ENCODE data around the gene SCTR.

SCTR gene

GRCh38 chr2:119511989-119512388 is 12.3 kb downstream of the SCTR start:
- no peak overlapping the region for H3K9ac ChIP-seq (ENCODE audit: low read depth, low read length)
- no peaks in the 10 kb centered on the region for H3K4me1 ChIP-seq (ENCODE audit: control insufficient read depth, insufficient read depth, low read length)
- no peak overlapping the region for H3K27ac ChIP-seq (ENCODE audit: low read depth, low read length)
- no peaks in the 10 kb centered on the region for H3K27me3 ChIP-seq (ENCODE audit: control insufficient read depth, insufficient read depth, low read length)
- H3K9me3 ChIP-seq (ENCODE audit: control insufficient read depth, insufficient read depth, low read length): no peaks in the 10 kb centered on the region
- no peak overlapping the region for H3K4me3 ChIP-seq (ENCODE audit: low read depth, low read length)
- no peaks in the 10 kb centered on the region for H3K36me3 ChIP-seq (ENCODE audit: control insufficient read depth, insufficient read depth, low read length)

DNA sequence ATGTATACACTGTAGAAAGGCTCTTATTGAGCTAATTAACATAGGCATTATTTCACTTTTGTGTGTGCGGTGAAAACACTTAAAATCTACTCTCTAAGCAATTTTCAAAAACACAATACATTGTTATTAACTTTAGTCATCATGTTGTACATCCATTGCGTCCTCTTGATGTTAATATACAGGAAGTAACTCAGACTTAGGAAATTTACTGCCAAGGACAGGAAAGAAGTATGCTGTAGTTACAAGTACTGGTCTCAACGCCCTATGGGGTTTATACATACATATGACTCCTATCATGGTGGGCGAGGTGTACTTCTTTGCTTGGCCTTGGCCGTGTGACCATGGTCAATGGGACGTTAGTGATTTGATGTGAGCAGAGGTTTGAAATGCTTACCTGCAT is 15.5 kb downstream of the SCTR start:
- Histone ChIP-seq H3K4me3 (ENCODE audit: low read depth, low read length) (no peak overlapping the region), H3K27ac (ENCODE audit: low read depth, low read length) (no peak overlapping the region), H3K4me1 (ENCODE audit: control insufficient read depth, insufficient read depth, low read length) (no peaks in the 10 kb centered on the region), H3K27me3 (ENCODE audit: control insufficient read depth, insufficient read depth, low read length) (no peaks in the 10 kb centered on the region), H3K36me3 (ENCODE audit: control insufficient read depth, insufficient read depth, low read length) (no peaks in the 10 kb centered on the region), H3K9me3 (ENCODE audit: control insufficient read depth, insufficient read depth, low read length) (no peaks in the 10 kb centered on the region), H3K9ac (ENCODE audit: low read depth, low read length) (no peak overlapping the region)

- Histone ChIP-seq H3K4me1 (ENCODE audit: control insufficient read depth, insufficient read depth, low read length) (peaks cover 8% of the 10 kb centered on the region; the same call in 1 of the 2 replicates), H3K27ac (ENCODE audit: low read depth, low read length) (no peak overlapping the region), H3K36me3 (ENCODE audit: control insufficient read depth, insufficient read depth, low read length) (no peaks in the 10 kb centered on the region), H3K9me3 (ENCODE audit: control insufficient read depth, insufficient read depth, low read length) (peaks cover 11% of the 10 kb centered on the region; the same call in 1 of the 2 replicates), H3K4me3 (ENCODE audit: low read depth, low read length) (no peak overlapping the region), H3K9ac (ENCODE audit: low read depth, low read length) (no peak overlapping the region), H3K27me3 (ENCODE audit: control insufficient read depth, insufficient read depth, low read length) (no peaks in the 10 kb centered on the region)
Observed at GRCh38 chr2:119496682-119497081, 27.6 kb downstream of the SCTR start.

DNA sequence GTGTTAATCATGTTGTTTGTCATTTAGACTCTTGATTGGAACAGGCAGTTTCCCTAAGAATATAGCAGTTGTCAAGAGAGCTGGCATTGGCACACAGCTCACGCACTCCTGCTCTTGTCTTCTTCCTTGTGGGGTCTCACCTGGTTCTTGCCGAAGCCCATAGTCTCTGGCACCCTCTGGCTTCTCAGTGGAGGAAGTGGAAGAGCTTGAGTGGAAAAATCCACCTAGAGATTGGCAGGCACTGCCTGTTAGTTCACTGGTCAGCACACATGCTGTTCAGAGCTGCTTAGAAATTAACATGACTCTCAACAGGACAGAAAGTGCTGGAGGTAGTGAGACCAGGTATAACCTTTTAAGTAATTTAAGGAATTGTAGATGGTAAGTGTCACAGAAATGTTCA is 28.3 kb downstream of the SCTR start:
- no peak overlapping the region for H3K27ac ChIP-seq (ENCODE audit: low read depth, low read length)
- H3K36me3 ChIP-seq (ENCODE audit: control insufficient read depth, insufficient read depth, low read length): no peaks in the 10 kb centered on the region
- H3K9me3 ChIP-seq (ENCODE audit: control insufficient read depth, insufficient read depth, low read length): peaks cover 11% of the 10 kb centered on the region; the same call in 1 of the 2 replicates
- H3K4me3 ChIP-seq (ENCODE audit: low read depth, low read length): no peak overlapping the region
- H3K4me1 ChIP-seq (ENCODE audit: control insufficient read depth, insufficient read depth, low read length): peaks cover 8% of the 10 kb centered on the region; the same call in 1 of the 2 replicates
- no peak overlapping the region for H3K9ac ChIP-seq (ENCODE audit: low read depth, low read length)
- no peaks in the 10 kb centered on the region for H3K27me3 ChIP-seq (ENCODE audit: control insufficient read depth, insufficient read depth, low read length)

DNA sequence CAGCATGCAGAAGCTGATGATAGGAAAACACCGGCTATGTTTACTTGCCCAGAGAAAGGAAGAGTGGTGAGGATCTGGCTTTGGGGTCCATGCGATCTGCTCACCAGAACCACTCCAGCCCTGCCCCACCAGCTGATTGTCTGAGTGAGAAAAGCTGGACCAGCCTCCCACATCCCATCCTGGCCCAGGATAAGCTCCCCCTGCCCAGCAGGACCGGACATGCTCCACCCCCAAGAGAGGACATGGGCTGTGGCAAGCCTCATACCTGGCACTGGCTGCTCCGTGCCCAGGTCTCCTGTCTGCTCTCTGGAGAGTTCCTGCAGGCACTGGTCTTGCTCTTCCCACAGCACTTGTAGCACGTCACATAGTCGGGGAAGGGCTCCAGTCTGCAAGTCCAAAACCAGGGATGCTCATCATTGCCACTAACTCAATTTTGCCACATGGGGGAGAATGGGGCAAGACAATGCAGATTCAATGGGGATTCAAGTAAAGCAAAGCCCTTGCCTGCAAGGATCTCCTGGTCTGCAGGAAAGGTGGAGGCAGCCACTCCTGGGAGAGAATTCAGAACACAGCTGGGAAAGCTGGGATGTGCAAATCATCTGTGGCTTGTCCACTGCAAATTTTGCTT is 30.0 kb downstream of the SCTR start:
- H3K9me3 ChIP-seq (ENCODE audit: control insufficient read depth, insufficient read depth, low read length): no peaks in the 10 kb centered on the region
- no peak overlapping the region for H3K4me3 ChIP-seq (ENCODE audit: low read depth, low read length)
- peaks cover 8% of the 10 kb centered on the region; the same call in 1 of the 2 replicates for H3K4me1 ChIP-seq (ENCODE audit: control insufficient read depth, insufficient read depth, low read length)
- H3K36me3 ChIP-seq (ENCODE audit: control insufficient read depth, insufficient read depth, low read length): no peaks in the 10 kb centered on the region
- H3K27me3 ChIP-seq (ENCODE audit: control insufficient read depth, insufficient read depth, low read length): no peaks in the 10 kb centered on the region
- H3K9ac ChIP-seq (ENCODE audit: low read depth, low read length): no peak overlapping the region
- no peak overlapping the region for H3K27ac ChIP-seq (ENCODE audit: low read depth, low read length)

GRCh38 chr2:119491776-119492525 is 32.3 kb downstream of the SCTR start:
- H3K36me3 ChIP-seq (ENCODE audit: control insufficient read depth, insufficient read depth, low read length): no peaks in the 10 kb centered on the region
- H3K4me1 ChIP-seq (ENCODE audit: control insufficient read depth, insufficient read depth, low read length): peaks cover 13% of the 10 kb centered on the region; the same call in 1 of the 2 replicates
- H3K4me3 ChIP-seq (ENCODE audit: low read depth, low read length): no peak overlapping the region
- H3K9ac ChIP-seq (ENCODE audit: low read depth, low read length): no peak overlapping the region
- H3K27me3 ChIP-seq (ENCODE audit: control insufficient read depth, insufficient read depth, low read length): no peaks in the 10 kb centered on the region
- H3K9me3 ChIP-seq (ENCODE audit: control insufficient read depth, insufficient read depth, low read length): no peaks in the 10 kb centered on the region
- H3K27ac ChIP-seq (ENCODE audit: low read depth, low read length): peak overlapping the region; percentile 73

DNA sequence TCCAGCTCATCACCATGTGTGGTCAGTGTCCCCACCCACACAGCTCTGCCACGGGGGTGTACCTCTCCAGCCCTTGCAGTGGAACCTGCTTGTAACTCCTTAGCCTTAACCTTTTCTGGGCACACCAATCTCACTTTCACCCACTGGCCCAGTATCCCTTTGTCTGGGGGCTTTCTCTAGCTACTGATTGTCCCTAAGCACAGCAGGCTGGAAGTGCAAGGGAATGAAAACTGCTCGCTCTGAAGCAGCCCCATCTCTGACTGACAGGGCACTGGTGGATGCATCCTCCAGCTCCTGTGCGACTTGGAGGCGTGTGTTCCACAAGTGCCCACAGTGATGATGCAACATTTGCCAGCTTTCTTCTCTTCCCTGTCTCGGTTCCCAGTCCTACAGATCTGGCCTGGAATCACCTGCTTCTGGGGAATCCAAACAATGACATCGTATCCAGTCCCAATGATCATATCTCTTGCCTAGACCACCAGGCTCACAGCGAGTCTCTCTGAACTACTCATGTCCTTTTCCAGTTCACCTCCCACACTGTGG is 33.6 kb downstream of the SCTR start:
- H3K9ac ChIP-seq (ENCODE audit: low read depth, low read length): no peak overlapping the region
- peaks cover 13% of the 10 kb centered on the region; the same call in 1 of the 2 replicates for H3K4me1 ChIP-seq (ENCODE audit: control insufficient read depth, insufficient read depth, low read length)
- no peaks in the 10 kb centered on the region for H3K27me3 ChIP-seq (ENCODE audit: control insufficient read depth, insufficient read depth, low read length)

DNA sequence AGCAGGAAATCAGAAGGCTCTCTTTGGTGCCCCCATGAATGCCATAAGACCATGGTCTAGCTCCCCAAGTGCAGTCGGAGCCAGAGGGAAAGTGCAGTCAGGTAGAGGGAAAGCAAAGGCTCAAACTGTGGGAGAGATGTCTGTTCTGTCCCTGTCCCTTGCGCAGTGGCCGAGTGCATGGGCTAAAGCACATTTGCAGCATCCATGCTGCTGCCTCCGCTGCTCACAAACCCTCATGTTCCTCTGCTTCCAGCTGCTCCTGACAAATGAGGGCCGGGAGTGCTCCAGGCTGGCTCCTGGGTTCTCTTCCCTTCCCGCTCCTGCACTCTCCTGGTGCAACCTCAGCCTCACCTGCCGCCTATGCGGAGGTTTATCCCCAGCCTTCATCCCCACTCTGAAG is 34.2 kb downstream of the SCTR start:
- no peak overlapping the region for H3K27ac ChIP-seq (ENCODE audit: low read depth, low read length)
- H3K9me3 ChIP-seq (ENCODE audit: control insufficient read depth, insufficient read depth, low read length): no peaks in the 10 kb centered on the region
- H3K4me3 ChIP-seq (ENCODE audit: low read depth, low read length): no peak overlapping the region
- H3K27me3 ChIP-seq (ENCODE audit: control insufficient read depth, insufficient read depth, low read length): no peaks in the 10 kb centered on the region
- H3K4me1 ChIP-seq (ENCODE audit: control insufficient read depth, insufficient read depth, low read length): peaks cover 13% of the 10 kb centered on the region; the same call in 1 of the 2 replicates
- no peaks in the 10 kb centered on the region for H3K36me3 ChIP-seq (ENCODE audit: control insufficient read depth, insufficient read depth, low read length)
- no peak overlapping the region for H3K9ac ChIP-seq (ENCODE audit: low read depth, low read length)

More for the DNA sequence above, 33.6 kb downstream of the SCTR start:
- no peak overlapping the region for H3K27ac ChIP-seq (ENCODE audit: low read depth, low read length)
- H3K9me3 ChIP-seq (ENCODE audit: control insufficient read depth, insufficient read depth, low read length): no peaks in the 10 kb centered on the region
- no peaks in the 10 kb centered on the region for H3K36me3 ChIP-seq (ENCODE audit: control insufficient read depth, insufficient read depth, low read length)
- H3K4me3 ChIP-seq (ENCODE audit: low read depth, low read length): no peak overlapping the region

GRCh38 chr2:119489232-119489952 is 34.9 kb downstream of the SCTR start:
- no peaks in the 10 kb centered on the region for H3K9me3 ChIP-seq (ENCODE audit: control insufficient read depth, insufficient read depth, low read length)
- H3K4me3 ChIP-seq (ENCODE audit: low read depth, low read length): no peak overlapping the region
- H3K4me1 ChIP-seq (ENCODE audit: control insufficient read depth, insufficient read depth, low read length): peaks cover 13% of the 10 kb centered on the region; the same call in 1 of the 2 replicates
- no peak overlapping the region for H3K27ac ChIP-seq (ENCODE audit: low read depth, low read length)
- H3K27me3 ChIP-seq (ENCODE audit: control insufficient read depth, insufficient read depth, low read length): no peaks in the 10 kb centered on the region
- no peak overlapping the region for H3K9ac ChIP-seq (ENCODE audit: low read depth, low read length)
- H3K36me3 ChIP-seq (ENCODE audit: control insufficient read depth, insufficient read depth, low read length): no peaks in the 10 kb centered on the region

- H3K9me3 ChIP-seq (ENCODE audit: control insufficient read depth, insufficient read depth, low read length): no peaks in the 10 kb centered on the region
- no peak overlapping the region for H3K9ac ChIP-seq (ENCODE audit: low read depth, low read length)
- no peaks in the 10 kb centered on the region for H3K27me3 ChIP-seq (ENCODE audit: control insufficient read depth, insufficient read depth, low read length)
- no peaks in the 10 kb centered on the region for H3K36me3 ChIP-seq (ENCODE audit: control insufficient read depth, insufficient read depth, low read length)
- H3K4me1 ChIP-seq (ENCODE audit: control insufficient read depth, insufficient read depth, low read length): peaks cover 13% of the 10 kb centered on the region; the same call in 1 of the 2 replicates
- H3K27ac ChIP-seq (ENCODE audit: low read depth, low read length): no peak overlapping the region
- no peak overlapping the region for H3K4me3 ChIP-seq (ENCODE audit: low read depth, low read length)
Observed at GRCh38 chr2:119488245-119489214, 35.8 kb downstream of the SCTR start.

Measured in HUES48 (cell line).